Hematopoietic multipotent progenitor cell treated with erythropoietin and hydrocortisone succinate and interleukin-3 and kit ligand, for 4 days (in vitro differentiated cells): ENCODE data around the gene CHST13.
"Not testable (repeated sequence)": the region's sequence is repeated elsewhere in the genome, so short reads cannot be mapped to it uniquely, and the experiment has no call there.

Experiments used
- DNase-seq: peaks from one replicate; pipeline ENCODE4 v3.0.0-alpha.2; 2015

CHST13 gene

GRCh38 chr3:126557761-126558160 is 33.8 kb downstream of the CHST13 start:
- no peak for DNase-seq

- no peak for DNase-seq
Measured at GRCh38 chr3:126558336-126559071, 34.5 kb downstream of the CHST13 start, which contains the start of gene C3orf22. TSS of gene C3orf22 (minus strand) at chr3:126558932. CDS start at chr3:126553390, 5,542 bp downstream.

GRCh38 chr3:126562737-126563276 is 38.9 kb downstream of the CHST13 start:
- no peak for DNase-seq

- no peak for DNase-seq
Measured at GRCh38 chr3:126567696-126568438, 43.9 kb downstream of the CHST13 start.

GRCh38 chr3:126568776-126569342 is 44.9 kb downstream of the CHST13 start:
- no peak for DNase-seq

GRCh38 chr3:126569390-126569975 is 45.5 kb downstream of the CHST13 start:
- no peak for DNase-seq

GRCh38 chr3:126570103-126570541 is 46.2 kb downstream of the CHST13 start:
- DNase-seq: peak; percentile 23

- no peak for DNase-seq
Measured at GRCh38 chr3:126571078-126571477, 47.1 kb downstream of the CHST13 start.

GRCh38 chr3:126573492-126574117 is 49.6 kb downstream of the CHST13 start:
- DNase-seq: no peak

- no peak for DNase-seq
Measured at GRCh38 chr3:126577261-126577660, 53.3 kb downstream of the CHST13 start.

- no peak for DNase-seq
Measured at GRCh38 chr3:126578702-126579101, 54.7 kb downstream of the CHST13 start.

GRCh38 chr3:126580746-126581145 is 56.8 kb downstream of the CHST13 start:
- no peak for DNase-seq

- no peak for DNase-seq
Measured at GRCh38 chr3:126581569-126581968, 57.6 kb downstream of the CHST13 start.

GRCh38 chr3:126582311-126582710 is 58.4 kb downstream of the CHST13 start:
- DNase-seq: no peak

GRCh38 chr3:126591515-126591914 is 67.6 kb downstream of the CHST13 start:
- DNase-seq: not testable (repeated sequence)
